Measurements from ENCODE around the gene VASP. TPM values are rescaled to one million over a fixed set of nuclear protein-coding genes. Genes with fewer than 3 reads are reported as not detected.
A peak's percentile ranks its signal among the peaks of the same experiment; 100 is the strongest.

VASP gene
- total and polyA plus RNA-seq, 2 donors (not counting 1 experiment from before 2014, with no cell fraction given): 79.5 to 108 TPM

- Histone ChIP-seq H4K20me1 (ENCODE audit: control insufficient read depth, insufficient read depth, low read length, poor library complexity, severe bottlenecking) (peaks cover 48% of the 10 kb centered on the region), H3K27me3 (replicated peaks in 1 of 4; ENCODE audit: control extremely low read depth in 1 of 4, control insufficient read depth in 3 of 4, insufficient read depth in 4 of 4, low read length in 3 of 4) (no peaks in the 10 kb centered on the region), H3K4me3 (ENCODE audit: control extremely low read depth in 1 of 5, extremely low read depth in 1 of 5, insufficient read depth in 1 of 5, low read depth in 2 of 5, low read length in 4 of 5) (peak overlapping the region in 1 of 5 experiments; percentile 26), H3K4me1 (ENCODE audit: control insufficient read depth in 2 of 2, insufficient read depth in 2 of 2, low read length in 2 of 2) (peaks cover 55 to 56% of the 10 kb centered on the region in 2 donors), H3K9ac (ENCODE audit: low read length) (no peak overlapping the region), H3K4me2 (replicated peaks; ENCODE audit: low read depth, low read length, poor library complexity, severe bottlenecking) (peak overlapping the region; percentile 67), H3K9me3 (ENCODE audit: control extremely low read depth in 1 of 3, control insufficient read depth in 2 of 3, insufficient read depth in 1 of 3, low read length in 2 of 3) (no peaks in the 10 kb centered on the region), H3K27ac (ENCODE audit: low read length in 2 of 2) (peak overlapping the region; percentile 76 to 91), H2AFZ (ENCODE audit: insufficient read depth, low read depth, low read length, poor library complexity, severe bottlenecking) (no peak overlapping the region), H3K79me2 (ENCODE audit: control insufficient read depth, insufficient read depth, low read length) (peaks cover 55% of the 10 kb centered on the region), H3K36me3 (replicated peaks in 1 of 2; ENCODE audit: control extremely low read depth in 1 of 2, control insufficient read depth in 1 of 2, extremely low read depth in 1 of 2, insufficient read depth in 2 of 2, low read length in 1 of 2) (peaks cover 0 to 24% of the 10 kb centered on the region in 2 experiments)
- ChIA-PET CTCF (interaction anchor here (1.0 to 2.4 kb wide), 11 partner anchors 8 to 166 kb away, joined by 3 to 14 read pairs (median 7); partner anchors contain the start of genes RTN2 and VASP), POLR2A (interaction anchor here (0.6 to 0.8 kb wide), 4 partner anchors 15 to 49 kb away, joined by 3 to 4 read pairs (median 3); partner anchors contain the start of gene PPM1N)
- H3K27me3 Mint-ChIP-seq: no peaks in the 10 kb centered on the region
- WGBS (ENCODE audit: insufficient coverage): 56% methylated on average over 7 of the region's 9 CpGs
- H3K9me3 Mint-ChIP-seq (ENCODE audit: insufficient read depth): no peaks in the 10 kb centered on the region
- peak overlapping the region; percentile 87 for H3K27ac Mint-ChIP-seq
- intact Hi-C loops (cut with micrococcal nuclease): loop anchor here (1.0 kb wide), 1 partner anchor 9 kb away; the partner anchor contains the start of gene VASP
- TF ChIP-seq EZH2 (IDR thresholded peaks at IDR 0.05; ENCODE audit: borderline replicate concordance, insufficient read depth, low read depth, low read length, poor library complexity, severe bottlenecking): no peak
- TF ChIP-seq CTCF (IDR thresholded peaks at IDR 0.05): no peak
- DNase-seq (peak; percentile 49), ATAC-seq (ENCODE audit: low read depth) (no peak)
- H3K4me3 Mint-ChIP-seq: peak overlapping the region; percentile 74
- peaks cover 57% of the 10 kb centered on the region for H3K4me1 Mint-ChIP-seq
These were observed 8.6 kb downstream of the VASP start for GRCh38 chr19:45515807-45516401.

- no peaks in the 10 kb centered on the region for H3K27me3 Mint-ChIP-seq
- CTCF ChIA-PET: interaction anchor here (0.5 kb wide), 1 partner anchor 26 kb away, joined by 3 read pairs; no protein-coding TSS in a partner anchor
- H3K4me3 Mint-ChIP-seq: no peak overlapping the region
These were observed 10.0 kb downstream of the VASP start for GRCh38 chr19:45517238-45517637.

More at GRCh38 chr19:45517238-45517637, 10.0 kb downstream of the VASP start:
- Histone ChIP-seq H4K20me1 (ENCODE audit: control insufficient read depth, insufficient read depth, low read length, poor library complexity, severe bottlenecking) (peaks cover 53% of the 10 kb centered on the region), H3K27me3 (replicated peaks in 1 of 4; ENCODE audit: control extremely low read depth in 1 of 4, control insufficient read depth in 3 of 4, insufficient read depth in 4 of 4, low read length in 3 of 4) (no peaks in the 10 kb centered on the region), H3K79me2 (ENCODE audit: control insufficient read depth, insufficient read depth, low read length) (peaks cover 41% of the 10 kb centered on the region), H3K9ac (ENCODE audit: low read length) (no peak overlapping the region), H3K9me3 (ENCODE audit: control extremely low read depth in 1 of 3, control insufficient read depth in 2 of 3, insufficient read depth in 1 of 3, low read length in 2 of 3) (no peaks in the 10 kb centered on the region), H3K4me1 (ENCODE audit: control insufficient read depth in 2 of 2, insufficient read depth in 2 of 2, low read length in 2 of 2) (peaks cover 41 to 43% of the 10 kb centered on the region in 2 donors), H3K4me2 (replicated peaks; ENCODE audit: low read depth, low read length, poor library complexity, severe bottlenecking) (no peak overlapping the region), H2AFZ (ENCODE audit: insufficient read depth, low read depth, low read length, poor library complexity, severe bottlenecking) (no peak overlapping the region), H3K36me3 (replicated peaks in 1 of 2; ENCODE audit: control extremely low read depth in 1 of 2, control insufficient read depth in 1 of 2, extremely low read depth in 1 of 2, insufficient read depth in 2 of 2, low read length in 1 of 2) (peaks cover 0 to 35% of the 10 kb centered on the region in 2 experiments), H3K4me3 (ENCODE audit: control extremely low read depth in 1 of 5, extremely low read depth in 1 of 5, insufficient read depth in 1 of 5, low read depth in 2 of 5, low read length in 4 of 5) (no peak overlapping the region), H3K27ac (ENCODE audit: low read length in 2 of 2) (no peak overlapping the region)
- TF ChIP-seq EZH2 (IDR thresholded peaks at IDR 0.05; ENCODE audit: borderline replicate concordance, insufficient read depth, low read depth, low read length, poor library complexity, severe bottlenecking) (no peak), CTCF (IDR thresholded peaks at IDR 0.05) (no peak)
- DNase-seq (no peak), ATAC-seq (ENCODE audit: low read depth) (no peak)
- Mint-ChIP-seq H3K27ac (peak overlapping the region; percentile 59), H3K4me1 (peaks cover 45% of the 10 kb centered on the region), H3K9me3 (ENCODE audit: insufficient read depth) (no peaks in the 10 kb centered on the region)
- intact Hi-C loops (cut with micrococcal nuclease): no loop called here
- 81% methylated on average over 6 of the region's 7 CpGs for WGBS (ENCODE audit: insufficient coverage)
- POLR2A ChIA-PET: interaction anchor here (0.7 kb wide), 1 partner anchor 77 kb away, joined by 3 read pairs; no protein-coding TSS in a partner anchor
